ENCODE measurements around the gene PTPRQ.
"Not testable (repeated sequence)": the region's sequence is repeated elsewhere in the genome, so short reads cannot be mapped to it uniquely, and the experiment has no call there.

PTPRQ gene

DNA sequence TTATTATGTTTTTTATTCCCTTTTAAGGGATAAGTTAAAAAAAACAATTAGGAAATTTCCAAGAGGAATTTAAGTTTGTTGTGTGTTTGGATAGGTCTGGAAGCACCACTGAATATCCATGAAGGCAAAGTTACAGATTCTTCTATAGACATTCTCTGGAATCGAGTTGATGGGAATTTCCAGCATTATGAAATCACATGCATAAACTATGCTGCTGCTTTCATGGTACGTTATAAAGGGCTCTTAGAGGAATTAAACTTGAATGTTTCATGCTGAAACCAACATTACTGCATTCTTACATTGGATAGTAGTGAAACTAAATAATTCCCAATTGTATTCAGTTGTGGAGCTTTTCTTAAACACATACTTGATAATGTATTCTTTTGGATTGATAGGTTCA is 21.5 kb upstream of the PTPRQ start:
- Histone ChIP-seq H3K27me3 (ENCODE audit: control insufficient read depth, insufficient read depth, low read length) (no peaks in the 10 kb centered on the region), H3K4me3 (ENCODE audit: low read length) (no peak overlapping the region), H3K27ac (ENCODE audit: low read depth, low read length) (no peak overlapping the region), H3K9ac (ENCODE audit: low read length) (no peak overlapping the region), H3K4me1 (ENCODE audit: control insufficient read depth, insufficient read depth, low read length) (no peaks in the 10 kb centered on the region), H3K36me3 (ENCODE audit: control insufficient read depth, insufficient read depth, low read length) (no peaks in the 10 kb centered on the region)

DNA sequence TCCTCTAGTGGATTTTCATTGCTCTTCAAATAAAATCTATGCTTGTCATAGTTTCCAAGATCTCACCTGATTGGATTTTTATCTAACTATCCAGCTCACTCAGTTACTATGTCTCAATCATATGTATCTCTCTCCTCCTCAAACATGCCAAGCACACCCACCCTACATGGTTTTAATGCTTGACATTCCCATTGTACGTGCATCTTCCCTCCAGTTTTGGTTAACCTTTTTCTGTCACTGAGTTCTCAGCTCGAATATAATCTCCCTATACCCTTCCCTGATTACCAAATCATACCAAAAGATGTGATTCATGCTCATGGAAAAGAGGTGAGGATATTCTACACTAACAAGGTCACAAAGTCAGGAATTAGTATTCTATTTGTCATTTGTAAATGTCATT is 12.0 kb upstream of the PTPRQ start:
- no peak overlapping the region for H3K9ac ChIP-seq (ENCODE audit: low read length)
- no peaks in the 10 kb centered on the region for H3K36me3 ChIP-seq (ENCODE audit: control insufficient read depth, insufficient read depth, low read length)
- no peaks in the 10 kb centered on the region for H3K27me3 ChIP-seq (ENCODE audit: control insufficient read depth, insufficient read depth, low read length)
- H3K27ac ChIP-seq (ENCODE audit: low read depth, low read length), result no peak overlapping the region
- H3K4me3 ChIP-seq (ENCODE audit: low read length), result no peak overlapping the region
- H3K4me1 ChIP-seq (ENCODE audit: control insufficient read depth, insufficient read depth, low read length), result no peaks in the 10 kb centered on the region

GRCh38 chr12:80441921-80442320 is 2.1 kb upstream of the PTPRQ start:
- H3K27ac ChIP-seq (ENCODE audit: low read depth, low read length), result no peak overlapping the region
- no peaks in the 10 kb centered on the region for H3K36me3 ChIP-seq (ENCODE audit: control insufficient read depth, insufficient read depth, low read length)
- H3K4me3 ChIP-seq (ENCODE audit: low read length), result no peak overlapping the region
- H3K9ac ChIP-seq (ENCODE audit: low read length), result no peak overlapping the region
- no peaks in the 10 kb centered on the region for H3K27me3 ChIP-seq (ENCODE audit: control insufficient read depth, insufficient read depth, low read length)
- H3K4me1 ChIP-seq (ENCODE audit: control insufficient read depth, insufficient read depth, low read length), result no peaks in the 10 kb centered on the region

DNA sequence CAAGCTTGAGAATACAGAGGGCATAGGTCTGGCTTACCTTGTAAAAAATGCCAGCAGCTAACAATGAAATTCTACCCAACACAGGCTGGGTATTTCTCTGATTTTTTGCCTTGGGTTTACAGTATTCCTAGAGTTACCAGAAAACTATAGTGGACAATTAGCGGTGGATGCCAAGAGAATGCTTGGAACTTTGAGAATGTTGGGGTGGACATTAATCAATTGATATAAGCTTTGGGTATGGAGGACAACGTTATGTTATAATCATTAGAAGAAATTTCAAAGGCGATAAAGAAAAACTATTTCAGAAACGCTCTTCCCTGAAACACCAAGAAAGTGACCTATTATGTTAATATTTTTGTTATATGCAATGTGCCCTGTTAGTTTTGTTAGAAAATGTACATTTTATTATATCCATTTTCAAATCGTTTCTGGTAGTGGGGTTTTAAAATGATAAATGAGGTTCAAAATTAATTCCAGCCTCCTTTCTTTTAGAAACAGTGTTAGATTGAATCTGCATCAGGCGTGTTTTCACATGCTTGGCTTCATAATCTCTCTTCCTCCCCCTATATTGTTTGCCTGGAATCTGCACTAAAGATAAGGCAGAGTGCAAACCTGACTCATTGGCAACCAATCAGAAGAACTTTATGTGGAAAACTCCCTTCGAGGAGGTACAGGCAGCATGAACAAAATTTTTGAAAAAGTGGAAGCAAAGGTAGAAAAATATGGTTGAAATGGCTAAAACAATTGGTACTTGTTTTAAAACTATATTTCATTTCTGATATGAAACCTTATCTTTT is 1.4 kb upstream of the PTPRQ start:
- Histone ChIP-seq H3K9ac (ENCODE audit: low read length) (no peak overlapping the region), H3K27me3 (ENCODE audit: control insufficient read depth, insufficient read depth, low read length) (no peaks in the 10 kb centered on the region)

DNA sequence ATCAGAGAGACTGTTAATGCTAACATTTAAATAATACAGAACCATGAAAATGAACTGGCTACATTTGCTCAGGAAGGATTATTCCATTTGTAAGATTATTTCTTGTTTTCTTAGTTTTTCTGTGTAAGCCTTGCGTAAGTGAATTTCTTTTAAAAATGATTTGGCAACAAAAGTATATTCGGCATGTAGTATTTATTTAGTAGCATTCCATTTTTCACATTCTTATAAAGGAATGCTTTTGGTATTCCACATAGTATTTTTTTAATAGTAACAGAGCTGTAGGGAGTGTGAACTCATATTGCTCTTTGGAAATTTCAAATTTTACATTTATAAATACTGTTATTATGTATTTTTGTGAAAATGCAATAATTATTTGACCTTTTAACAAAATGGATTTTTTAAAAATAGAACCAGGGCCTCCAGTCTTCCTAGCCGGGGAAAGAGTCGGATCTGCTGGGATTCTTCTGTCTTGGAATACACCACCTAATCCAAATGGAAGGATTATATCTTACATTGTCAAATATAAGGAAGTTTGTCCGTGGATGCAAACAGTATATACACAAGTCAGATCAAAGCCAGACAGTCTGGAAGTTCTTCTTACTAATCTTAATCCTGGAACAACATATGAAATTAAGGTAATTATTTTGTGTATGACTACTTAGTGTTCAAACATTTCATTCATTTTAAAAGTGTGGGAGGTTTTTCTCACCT is 1.2 kb downstream of the PTPRQ start:
- Histone ChIP-seq H3K9ac (ENCODE audit: low read length) (no peak overlapping the region), H3K36me3 (ENCODE audit: control insufficient read depth, insufficient read depth, low read length) (no peaks in the 10 kb centered on the region), H3K4me3 (ENCODE audit: low read length) (no peak overlapping the region), H3K27ac (ENCODE audit: low read depth, low read length) (no peak overlapping the region), H3K4me1 (ENCODE audit: control insufficient read depth, insufficient read depth, low read length) (no peaks in the 10 kb centered on the region), H3K27me3 (ENCODE audit: control insufficient read depth, insufficient read depth, low read length) (no peaks in the 10 kb centered on the region)

More for the DNA sequence above, 1.4 kb upstream of the PTPRQ start:
- Histone ChIP-seq H3K4me3 (ENCODE audit: low read length) (no peak overlapping the region), H3K27ac (ENCODE audit: low read depth, low read length) (no peak overlapping the region), H3K36me3 (ENCODE audit: control insufficient read depth, insufficient read depth, low read length) (no peaks in the 10 kb centered on the region), H3K4me1 (ENCODE audit: control insufficient read depth, insufficient read depth, low read length) (no peaks in the 10 kb centered on the region)

DNA sequence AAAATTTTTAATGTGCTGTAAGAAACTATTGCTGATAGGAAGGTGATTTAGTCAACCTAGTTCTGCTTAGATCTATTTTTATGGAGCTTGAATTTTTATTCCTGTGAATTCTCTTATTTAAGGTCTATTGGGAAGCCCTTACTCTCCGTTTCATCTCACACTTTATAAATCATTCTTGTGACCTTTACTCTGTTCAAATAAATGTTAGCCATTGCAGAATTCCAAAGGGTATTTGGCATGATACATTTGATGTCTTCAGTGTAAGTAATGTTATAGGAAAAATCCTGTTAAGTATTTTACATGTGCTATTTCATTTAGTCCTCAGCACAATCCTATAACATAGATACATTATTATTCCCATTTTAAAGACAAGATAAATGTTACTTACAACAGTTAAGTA is 12.5 kb downstream of the PTPRQ start:
- no peak overlapping the region for H3K4me3 ChIP-seq (ENCODE audit: low read length)
- no peak overlapping the region for H3K27ac ChIP-seq (ENCODE audit: low read depth, low read length)
- no peaks in the 10 kb centered on the region for H3K4me1 ChIP-seq (ENCODE audit: control insufficient read depth, insufficient read depth, low read length)
- H3K27me3 ChIP-seq (ENCODE audit: control insufficient read depth, insufficient read depth, low read length), result no peaks in the 10 kb centered on the region
- no peak overlapping the region for H3K9ac ChIP-seq (ENCODE audit: low read length)
- H3K36me3 ChIP-seq (ENCODE audit: control insufficient read depth, insufficient read depth, low read length), result no peaks in the 10 kb centered on the region

GRCh38 chr12:80460972-80461371 is 16.9 kb downstream of the PTPRQ start:
- no peaks in the 10 kb centered on the region for H3K36me3 ChIP-seq (ENCODE audit: control insufficient read depth, insufficient read depth, low read length)
- H3K27ac ChIP-seq (ENCODE audit: low read depth, low read length), result no peak overlapping the region
- H3K4me3 ChIP-seq (ENCODE audit: low read length), result no peak overlapping the region
- no peak overlapping the region for H3K9ac ChIP-seq (ENCODE audit: low read length)
- no peaks in the 10 kb centered on the region for H3K4me1 ChIP-seq (ENCODE audit: control insufficient read depth, insufficient read depth, low read length)
- H3K27me3 ChIP-seq (ENCODE audit: control insufficient read depth, insufficient read depth, low read length), result no peaks in the 10 kb centered on the region

DNA sequence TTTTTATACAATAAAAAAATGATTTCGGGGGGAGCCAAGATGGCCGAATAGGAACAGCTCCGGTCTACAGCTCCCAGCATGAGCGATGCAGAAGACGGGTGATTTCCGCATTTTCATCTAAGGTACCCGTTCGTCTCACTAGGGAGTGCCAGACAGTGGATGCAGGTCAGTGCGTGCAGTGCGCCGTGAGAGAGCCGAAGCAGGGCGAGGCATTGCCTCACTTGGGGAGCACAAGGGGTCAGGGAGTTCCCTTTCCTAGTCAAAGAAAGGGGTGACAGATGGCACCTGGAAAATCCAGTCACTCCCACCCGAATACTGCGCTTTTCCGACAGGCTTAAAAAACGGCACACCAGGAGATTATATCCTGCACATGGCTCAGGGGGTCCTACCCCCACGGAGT is 17.8 kb downstream of the PTPRQ start:
- H3K27me3 ChIP-seq (ENCODE audit: control insufficient read depth, insufficient read depth, low read length); H3K4me3 ChIP-seq (ENCODE audit: low read length); H3K9ac ChIP-seq (ENCODE audit: low read length); H3K36me3 ChIP-seq (ENCODE audit: control insufficient read depth, insufficient read depth, low read length); H3K27ac ChIP-seq (ENCODE audit: low read depth, low read length); H3K4me1 ChIP-seq (ENCODE audit: control insufficient read depth, insufficient read depth, low read length): not testable (repeated sequence)

DNA sequence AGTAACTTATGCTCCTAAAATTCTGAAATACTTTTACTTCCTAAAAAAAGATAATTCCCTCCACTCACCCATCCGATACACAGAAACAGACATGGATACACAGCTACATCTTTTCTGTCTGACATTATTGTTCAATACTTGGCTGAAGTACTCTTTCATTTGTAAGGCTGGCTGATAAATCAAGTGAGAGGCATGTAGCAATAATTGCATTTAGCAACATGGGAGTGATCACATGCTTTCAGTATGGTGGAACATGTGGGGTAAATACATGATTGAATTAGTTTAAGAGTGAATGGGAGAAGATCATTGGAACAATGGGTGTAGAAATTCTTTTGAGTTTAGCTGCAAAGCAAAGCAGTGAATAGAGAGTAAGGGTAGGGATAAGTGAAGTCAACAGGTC is 25.6 kb downstream of the PTPRQ start:
- no peaks in the 10 kb centered on the region for H3K36me3 ChIP-seq (ENCODE audit: control insufficient read depth, insufficient read depth, low read length)
- no peak overlapping the region for H3K27ac ChIP-seq (ENCODE audit: low read depth, low read length)
- no peak overlapping the region for H3K9ac ChIP-seq (ENCODE audit: low read length)
- no peak overlapping the region for H3K4me3 ChIP-seq (ENCODE audit: low read length)
- no peaks in the 10 kb centered on the region for H3K4me1 ChIP-seq (ENCODE audit: control insufficient read depth, insufficient read depth, low read length)
- H3K27me3 ChIP-seq (ENCODE audit: control insufficient read depth, insufficient read depth, low read length), result no peaks in the 10 kb centered on the region

DNA sequence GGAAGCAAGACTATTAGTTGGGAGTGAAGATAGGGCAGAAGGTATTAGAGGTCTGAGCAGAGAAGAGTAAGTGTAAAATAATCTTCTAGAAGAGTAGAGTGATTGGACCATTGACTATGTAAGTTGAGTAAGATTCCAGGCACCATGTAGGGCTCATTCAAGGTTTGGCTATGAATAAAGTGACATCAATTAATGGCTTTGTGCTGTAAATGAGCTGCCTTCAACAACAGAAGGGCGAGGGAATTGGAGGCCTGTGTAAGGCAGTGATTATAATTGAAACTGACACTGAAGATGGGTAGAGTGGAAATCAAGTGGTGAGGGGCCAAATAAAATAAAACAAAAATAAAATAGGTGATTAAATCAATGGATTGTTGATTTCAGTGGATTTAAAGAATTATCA is 26.4 kb downstream of the PTPRQ start:
- Histone ChIP-seq H3K27ac (ENCODE audit: low read depth, low read length) (no peak overlapping the region), H3K9ac (ENCODE audit: low read length) (no peak overlapping the region), H3K27me3 (ENCODE audit: control insufficient read depth, insufficient read depth, low read length) (no peaks in the 10 kb centered on the region), H3K4me3 (ENCODE audit: low read length) (no peak overlapping the region), H3K36me3 (ENCODE audit: control insufficient read depth, insufficient read depth, low read length) (no peaks in the 10 kb centered on the region), H3K4me1 (ENCODE audit: control insufficient read depth, insufficient read depth, low read length) (no peaks in the 10 kb centered on the region)

DNA sequence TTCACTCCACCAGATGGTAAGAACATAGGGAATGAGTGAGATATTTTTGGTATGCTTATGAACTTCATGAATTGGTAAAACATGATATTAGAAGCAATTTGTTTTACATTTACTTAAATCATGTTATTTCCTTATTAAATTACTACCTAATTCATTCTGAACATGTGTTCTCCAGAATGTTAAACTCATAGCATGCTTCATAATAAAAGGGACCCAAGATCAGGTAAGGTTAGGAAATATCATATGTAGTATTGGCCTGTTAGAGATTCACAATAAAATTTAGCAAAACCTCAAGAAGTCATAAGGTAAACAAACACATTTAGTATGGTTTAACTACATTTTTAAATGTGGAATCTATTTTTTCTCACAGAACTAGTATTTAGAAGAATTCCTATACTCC is 28.2 kb downstream of the PTPRQ start:
- H3K27ac ChIP-seq (ENCODE audit: low read depth, low read length), result no peak overlapping the region
- H3K9ac ChIP-seq (ENCODE audit: low read length), result no peak overlapping the region
- H3K27me3 ChIP-seq (ENCODE audit: control insufficient read depth, insufficient read depth, low read length), result no peaks in the 10 kb centered on the region
- H3K4me3 ChIP-seq (ENCODE audit: low read length), result no peak overlapping the region
- H3K36me3 ChIP-seq (ENCODE audit: control insufficient read depth, insufficient read depth, low read length), result no peaks in the 10 kb centered on the region
- H3K4me1 ChIP-seq (ENCODE audit: control insufficient read depth, insufficient read depth, low read length), result no peaks in the 10 kb centered on the region

DNA sequence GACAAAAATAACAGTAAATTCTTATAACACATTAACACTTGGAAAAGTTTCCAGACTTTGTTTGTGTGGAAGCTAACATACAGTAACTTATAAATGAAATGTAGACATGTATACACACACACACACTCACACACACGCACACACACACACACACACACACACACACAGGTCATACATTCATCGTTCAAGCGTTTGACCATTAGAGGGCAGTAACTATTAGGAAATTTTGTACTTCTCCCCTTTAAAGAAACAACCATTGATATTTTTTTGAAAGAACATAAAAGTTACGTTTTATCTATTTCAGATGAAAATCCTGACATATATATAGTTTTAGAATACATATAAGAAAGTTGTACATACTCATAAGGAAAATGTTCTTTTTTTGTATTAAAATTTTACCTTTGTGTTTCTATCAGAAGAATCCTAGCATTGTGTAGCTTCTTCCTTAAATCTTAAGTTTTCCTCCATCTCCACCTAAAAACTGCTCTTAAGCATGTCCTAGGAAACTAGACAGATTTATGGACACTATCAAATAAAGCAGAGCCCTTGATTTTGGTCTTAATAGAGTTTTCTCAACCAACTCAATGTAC is 29.0 kb downstream of the PTPRQ start:
- Histone ChIP-seq H3K4me3 (ENCODE audit: low read length) (no peak overlapping the region), H3K27me3 (ENCODE audit: control insufficient read depth, insufficient read depth, low read length) (no peaks in the 10 kb centered on the region)

More for the DNA sequence above, 29.0 kb downstream of the PTPRQ start:
- Histone ChIP-seq H3K9ac (ENCODE audit: low read length) (no peak overlapping the region), H3K27ac (ENCODE audit: low read depth, low read length) (no peak overlapping the region), H3K4me1 (ENCODE audit: control insufficient read depth, insufficient read depth, low read length) (no peaks in the 10 kb centered on the region), H3K36me3 (ENCODE audit: control insufficient read depth, insufficient read depth, low read length) (no peaks in the 10 kb centered on the region)

All from rectal smooth muscle tissue (tissue), 1 donor.